Loucy (cell line): Measurements from ENCODE around the gene KLK13.

Experiments used
- CTCF ChIP-seq: fragments of 200-600 bp; sonication (generic); conservative IDR thresholded peaks from 2 replicates; pipeline ENCODE4 v1.5.1; 2014; ENCODE audit warnings: mild to moderate bottlenecking, antibody characterized with exemption, low read length
- EZH2phosphoT487 ChIP-seq: fragments of 200-600 bp; IDR thresholded peaks from 2 replicates; pipeline ENCODE4 v1.6.1; 2018; ENCODE audit warnings: antibody characterized with exemption, mild to moderate bottlenecking, moderate library complexity, borderline replicate concordance

- TF ChIP-seq CTCF (no peak), EZH2phosphoT487 (no peak)
Measured at GRCh38 chr19:51086153-51086850, 21.4 kb upstream of the KLK13 start.
